H1 (cell line): ENCODE measurements around the gene PHKA2. TPM values are rescaled to one million over a fixed set of nuclear protein-coding genes. Genes with fewer than 3 reads are reported as not detected.

ENCODE experiments used
- CTCF ChIA-PET: fragments of 300-600 bp; sonication (Branson Sonifier 250); formaldehyde crosslinking; loops from one replicate; lab custom pipeline; 2021; ENCODE audit not compliant: partially characterized antibody; lab: Charles Lee
- POLR2A ChIA-PET: fragments of 300-600 bp; sonication (Branson Sonifier 250); formaldehyde crosslinking; loops from one replicate; lab custom pipeline; 2021; ENCODE audit warnings: inconsistent platforms; ENCODE audit not compliant: partially characterized antibody; lab: Charles Lee
- DNase-seq, 2 experiments: peaks; one replicate each; pipeline versions ENCODE4 v3.0.0 to v3.0.0-alpha.2; 2010 to 2022; ENCODE audit warnings: low spot score in 2 of 2, low read depth in 1 of 2, mixed read lengths in 1 of 2
- FAIRE-seq: peaks from 2 replicates; lab custom pipeline; 2011; peaks lifted over from hg19 to GRCh38; lab: Jason Lieb, UNC
- H2AFZ ChIP-seq: 2 replicates; pipeline ENCODE4 v1.8.1; 2012; ENCODE audit warnings: low read length, inconsistent platforms
- H2AK5ac ChIP-seq: 2 replicates; pipeline ENCODE4 v1.6.1; 2013; ENCODE audit warnings: low read depth, low read length
- H2BK120ac ChIP-seq: replicated peaks from 2 replicates; pipeline ENCODE3; 2013; ENCODE audit warnings: low read depth, low read length, inconsistent platforms
- H2BK12ac ChIP-seq: 2 replicates; pipeline ENCODE4 v1.6.1; 2013; ENCODE audit warnings: low read depth, low read length
- H2BK15ac ChIP-seq: 2 replicates; pipeline ENCODE4 v1.6.1; 2013; ENCODE audit warnings: low read length
- H2BK20ac ChIP-seq: 2 replicates; pipeline ENCODE4 v1.6.1; 2013; ENCODE audit warnings: low read length
- H2BK5ac ChIP-seq: 2 replicates; pipeline ENCODE4 v1.6.1; 2013; ENCODE audit warnings: low read depth, low read length
- H3K14ac ChIP-seq: 2 replicates; pipeline ENCODE4 v1.6.1; 2013; ENCODE audit warnings: inconsistent platforms; ENCODE audit not compliant: insufficient read length
- H3K18ac ChIP-seq: 2 replicates; pipeline ENCODE4 v1.6.1; 2013; ENCODE audit warnings: low read length; ENCODE audit errors: extremely low read depth
- H3K23ac ChIP-seq: 2 replicates; pipeline ENCODE4 v1.6.1; 2013; ENCODE audit warnings: inconsistent platforms; ENCODE audit not compliant: insufficient read length
- H3K23me2 ChIP-seq: 2 replicates; pipeline ENCODE4 v1.6.1; 2013; ENCODE audit warnings: low read depth, low read length
- H3K27ac ChIP-seq: 2 replicates; pipeline ENCODE4 v1.6.1; 2011; ENCODE audit warnings: low read depth, low read length, inconsistent platforms
- H3K27me3 ChIP-seq, 4 experiments: replicated peaks in 1 of 4; 1 replicate in 1 of 4; 2 replicates in 3 of 4; pipeline versions ENCODE4 v1.6.1 to v1.8.1; 2011 to 2013; ENCODE audit warnings: low read length in 3 of 4, mild to moderate bottlenecking in 3 of 4, inconsistent platforms in 2 of 4, mixed read lengths in 2 of 4, moderate library complexity in 1 of 4; ENCODE audit not compliant: control insufficient read depth in 3 of 4, insufficient read depth in 3 of 4; ENCODE audit errors: extremely low read depth in 1 of 4
- H3K36me3 ChIP-seq, 4 experiments: 2 replicates each; pipeline versions ENCODE4 v1.6.1 to v1.8.1; 2011 to 2013; ENCODE audit warnings: mild to moderate bottlenecking in 4 of 4, low read length in 3 of 4, moderate library complexity in 2 of 4, control low read depth in 1 of 4, inconsistent platforms in 1 of 4; ENCODE audit not compliant: insufficient read depth in 4 of 4, control insufficient read depth in 2 of 4
- H3K4ac ChIP-seq: replicated peaks from 2 replicates; pipeline ENCODE3; 2013; ENCODE audit warnings: low read length, low read depth, mixed read lengths, inconsistent platforms; ENCODE audit not compliant: insufficient read length
- H3K4me1 ChIP-seq, 4 experiments: replicated peaks in 1 of 4; 1 replicate in 1 of 4; 2 replicates in 3 of 4; pipeline versions ENCODE4 v1.6.1 to v1.8.1; 2011 to 2013; ENCODE audit warnings: low read length in 3 of 4, inconsistent platforms in 2 of 4, mixed read lengths in 1 of 4; ENCODE audit not compliant: insufficient read depth in 4 of 4, control insufficient read depth in 3 of 4
- H3K4me2 ChIP-seq, 2 experiments: 2 replicates each; pipeline versions ENCODE4 v1.6.1 to v1.8.1; 2011 to 2013; ENCODE audit warnings: low read depth in 2 of 2, low read length in 2 of 2, control low read depth in 1 of 2, inconsistent platforms in 1 of 2, mild to moderate bottlenecking in 1 of 2; ENCODE audit not compliant: insufficient read depth in 1 of 2
- H3K4me3 ChIP-seq, 4 experiments: fragments of 200-600, 300-600 bp in 1 of 4; sonication (generic), shearing (Covaris generic), sonication (Bioruptor Twin) in 1 of 4; 2 replicates each; pipeline versions ENCODE4 v1.5.1 to v1.8.1; 2011 to 2016; ENCODE audit warnings: low read length in 4 of 4, low read depth in 3 of 4, control low read depth in 2 of 4, inconsistent platforms in 2 of 4, mild to moderate bottlenecking in 2 of 4, mixed read lengths in 1 of 4, moderate library complexity in 1 of 4; ENCODE audit not compliant: insufficient read depth in 2 of 4; ENCODE audit errors: extremely low read depth in 1 of 4
- H3K56ac ChIP-seq: replicated peaks from 2 replicates; pipeline ENCODE3; 2013; ENCODE audit warnings: low read depth, mild to moderate bottlenecking, mixed read lengths, low read length, inconsistent platforms; ENCODE audit not compliant: insufficient read length
- H3K79me1 ChIP-seq: 2 replicates; pipeline ENCODE4 v1.6.1; 2013; ENCODE audit warnings: low read depth, low read length, control low read depth
- H3K79me2 ChIP-seq, 2 experiments: 2 replicates each; pipeline versions ENCODE4 v1.6.1 to v1.8.1; 2012 to 2013; ENCODE audit warnings: low read length in 2 of 2, mild to moderate bottlenecking in 2 of 2, inconsistent platforms in 1 of 2; ENCODE audit not compliant: insufficient read depth in 2 of 2, control insufficient read depth in 1 of 2
- H3K9ac ChIP-seq, 4 experiments: replicated peaks in 1 of 4; 1 replicate in 1 of 4; 2 replicates in 3 of 4; pipeline versions ENCODE4 v1.6.1 to v1.8.1; 2011 to 2013; ENCODE audit warnings: low read depth in 3 of 4, low read length in 3 of 4, control low read depth in 2 of 4, mild to moderate bottlenecking in 2 of 4, moderate library complexity in 2 of 4, inconsistent platforms in 1 of 4; ENCODE audit errors: extremely low read depth in 1 of 4
- H3K9me3 ChIP-seq, 2 experiments: 2 replicates each; pipeline versions ENCODE4 v1.6.1 to v1.8.1; 2012 to 2013; ENCODE audit warnings: mild to moderate bottlenecking in 2 of 2, moderate library complexity in 2 of 2, control low read depth in 1 of 2, inconsistent platforms in 1 of 2, low read depth in 1 of 2, low read length in 1 of 2, mixed read lengths in 1 of 2; ENCODE audit not compliant: insufficient read depth in 2 of 2
- H4K20me1 ChIP-seq, 2 experiments: replicated peaks in 1 of 2; 2 replicates each; pipeline versions ENCODE3 to v1.8.1; 2011 to 2013; ENCODE audit warnings: inconsistent platforms in 2 of 2, low read length in 2 of 2, mild to moderate bottlenecking in 1 of 2; ENCODE audit not compliant: insufficient read depth in 2 of 2, control insufficient read depth in 1 of 2
- H4K5ac ChIP-seq: 2 replicates; pipeline ENCODE4 v1.6.1; 2013; ENCODE audit warnings: low read length, low read depth, mixed read lengths, inconsistent platforms; ENCODE audit not compliant: insufficient read length
- H4K8ac ChIP-seq: 2 replicates; pipeline ENCODE4 v1.8.0; 2013; ENCODE audit warnings: mild to moderate bottlenecking, moderate library complexity, low read length, inconsistent platforms; ENCODE audit not compliant: insufficient read depth; ENCODE audit errors: extremely low read depth
- H4K91ac ChIP-seq: replicated peaks from 2 replicates; pipeline ENCODE3; 2013; ENCODE audit warnings: low read length, mixed read lengths, inconsistent platforms; ENCODE audit not compliant: insufficient read length
- ASH2L ChIP-seq: fragments of 200-600, 300-600 bp; sonication (generic); IDR thresholded peaks from one replicate; pipeline ENCODE4 v1.7.1; 2017; ENCODE audit warnings: low read length
- CEBPB ChIP-seq: IDR thresholded peaks from 2 replicates; pipeline ENCODE4 v1.6.1; 2012; ENCODE audit warnings: low read depth, low read length
- EZH2 ChIP-seq: fragments of 200-600 bp; sonication (generic); IDR thresholded peaks from 2 replicates; pipeline ENCODE4 v1.7.1; 2012; ENCODE audit warnings: low read depth, mild to moderate bottlenecking, moderate library complexity, low read length, inconsistent platforms; ENCODE audit not compliant: severe bottlenecking
- GTF2F1 ChIP-seq: IDR thresholded peaks from 2 replicates; pipeline ENCODE4 v1.6.1; 2012; ENCODE audit warnings: low read depth, low read length, improper control_type of control experiment, borderline replicate concordance
- JUND ChIP-seq: IDR thresholded peaks from 2 replicates; pipeline ENCODE4 v1.6.1; 2011; ENCODE audit warnings: mild to moderate bottlenecking, improper control_type of control experiment, low read length
- NANOG ChIP-seq: IDR thresholded peaks from 2 replicates; pipeline ENCODE4 v1.6.1; 2011; ENCODE audit warnings: low read length, low read depth, mild to moderate bottlenecking, inconsistent platforms; ENCODE audit not compliant: insufficient read depth, poor library complexity, severe bottlenecking
- RFX5 ChIP-seq: IDR thresholded peaks from 2 replicates; pipeline ENCODE4 v1.6.1; 2011; ENCODE audit warnings: low read depth, low read length, improper control_type of control experiment, borderline replicate concordance
- RNF2 ChIP-seq: fragments of 200-900, 300-1000 bp; sonication (generic); IDR thresholded peaks from 2 replicates; pipeline ENCODE4 v1.7.1; 2016; ENCODE audit warnings: borderline replicate concordance, low read depth, mild to moderate bottlenecking, antibody characterized with exemption, low read length; ENCODE audit not compliant: poor library complexity, severe bottlenecking; ENCODE audit errors: missing control alignments
- SIN3A ChIP-seq, 2 experiments: IDR thresholded peaks in 1 of 2; conservative IDR thresholded peaks in 1 of 2; 2 replicates each; pipeline ENCODE4 v1.6.1; 2011 to 2012; ENCODE audit warnings: low read length in 2 of 2, improper control_type of control experiment in 1 of 2, low read depth in 1 of 2, mild to moderate bottlenecking in 1 of 2
- USF2 ChIP-seq: IDR thresholded peaks from 2 replicates; pipeline ENCODE4 v1.6.1; 2011; ENCODE audit warnings: low read length, improper control_type of control experiment
- YY1 ChIP-seq: IDR thresholded peaks from 2 replicates; pipeline ENCODE4 v1.6.1; 2011; ENCODE audit warnings: low read depth, mild to moderate bottlenecking, low read length
- WGBS, 2 experiments: shearing (Covaris generic) in 1 of 2; methylation state at CpG; one replicate each; pipeline versions ENCODE4 v1.1.6 to v1.1.7; 2013 to 2015; ENCODE audit warnings: low lambda C conversion rate in 2 of 2, mixed read lengths in 2 of 2, inconsistent platforms in 1 of 2, low coverage in 1 of 2, missing lambda C conversion rate in 1 of 2; ENCODE audit not compliant: insufficient replicate concordance in 2 of 2, insufficient coverage in 1 of 2, insufficient read length in 1 of 2; ENCODE audit errors: extremely low coverage in 1 of 2, missing lambda C conversion rate in 1 of 2; 5-methylcytosine and 5-hydroxymethylcytosine counted together
- polyA plus RNA-seq, 7 experiments: library from polyadenylated mRNA; depleted of rRNA in 3 of 7; stranded (reverse) in 5 of 7; unstranded in 2 of 7; fragments of >200 nt in 5 of 7; fragments of 200-250 nt in 2 of 7; gene quantifications; 1 replicate in 5 of 7; 2 replicates in 1 of 7; 4 replicates in 1 of 7; pipeline versions ENCODE4 v1.2.1 to v1.2.3, GENCODE V29; 2011 to 2013; ENCODE audit warnings: missing spikeins in 2 of 7, mixed read lengths in 2 of 7
- total RNA-seq: library from RNA; stranded (reverse); fragmentation: NEBNext Ultra II Directional; extraction: Animal tissue kit (Norgen Biotek cat#: 25700); gene quantifications from 2 replicates; pipeline ENCODE4 v1.2.1, GENCODE V29; 2021

The PHKA2 gene
- total and polyA plus RNA-seq, 2 of the 8 experiments (the other 6 are each of a cell fraction or from before 2014, with no cell fraction given) = 28.1 to 35.8 TPM

- Histone ChIP-seq H3K4ac (no peak overlapping the region), H3K9ac (no peak overlapping the region; a peak in 1 of 7 replicates), H4K20me1 (no peaks in the 10 kb centered on the region), H3K27ac (no peak overlapping the region), H4K8ac (no peak overlapping the region), H3K4me2 (no peak overlapping the region), H3K36me3 (peaks cover 2 to 31% (median 9%) of the 10 kb centered on the region in 4 experiments), H3K23me2 (no peaks in the 10 kb centered on the region), H3K56ac (no peak overlapping the region), H4K5ac (no peak overlapping the region), H3K4me1 (no peaks in the 10 kb centered on the region), H2BK120ac (no peak overlapping the region), H2BK5ac (no peak overlapping the region), H3K18ac (no peak overlapping the region), H3K27me3 (no peaks in the 10 kb centered on the region), H2AK5ac (no peak overlapping the region), H4K91ac (no peak overlapping the region), H2BK15ac (no peak overlapping the region), H2AFZ (no peak overlapping the region), H3K9me3 (no peaks in the 10 kb centered on the region), H2BK20ac (no peak overlapping the region), H2BK12ac (no peak overlapping the region), H3K4me3 (no peak overlapping the region), H3K79me2 (no peaks in the 10 kb centered on the region), H3K14ac (no peak overlapping the region), H3K23ac (no peak overlapping the region), H3K79me1 (no peaks in the 10 kb centered on the region)
- WGBS, 2 experiments = 91% methylated on average over 8 of the region's 8 CpGs; no CpG with 5 or more reads in 1 of the 2 experiments
- ChIA-PET CTCF (no interaction called here), POLR2A (no interaction called here)
- TF ChIP-seq EZH2 = no peak
- no peak for TF ChIP-seq RFX5
- TF ChIP-seq CEBPB = no peak
- TF ChIP-seq USF2 = no peak
- no peak for TF ChIP-seq JUND
- TF ChIP-seq YY1 = no peak
- TF ChIP-seq ASH2L = no peak
- TF ChIP-seq RNF2 = no peak
- no peak for TF ChIP-seq SIN3A (conservative IDR thresholded peaks at IDR 0.05 in 1 of 2, IDR thresholded peaks at IDR 0.05 in 1 of 2; ENCODE audit: low read depth in 1 of 2, low read length in 2 of 2)
- TF ChIP-seq GTF2F1 = no peak
- no peak for TF ChIP-seq NANOG
- DNase-seq (no peak), FAIRE-seq (no peak)
Observed at GRCh38 chrX:18920079-18920478, 63.8 kb downstream of the PHKA2 start.
